GM18870 (cell line): ENCODE results near the gene GRM7.

Experiments used
- ATAC-seq: cut with Tn5 transposase; IDR thresholded peaks from one replicate; pipeline ENCODE4 v1.9.1; 2021; ENCODE audit warnings: moderate library complexity; ENCODE audit not compliant: unreplicated experiment

GRM7 gene

DNA sequence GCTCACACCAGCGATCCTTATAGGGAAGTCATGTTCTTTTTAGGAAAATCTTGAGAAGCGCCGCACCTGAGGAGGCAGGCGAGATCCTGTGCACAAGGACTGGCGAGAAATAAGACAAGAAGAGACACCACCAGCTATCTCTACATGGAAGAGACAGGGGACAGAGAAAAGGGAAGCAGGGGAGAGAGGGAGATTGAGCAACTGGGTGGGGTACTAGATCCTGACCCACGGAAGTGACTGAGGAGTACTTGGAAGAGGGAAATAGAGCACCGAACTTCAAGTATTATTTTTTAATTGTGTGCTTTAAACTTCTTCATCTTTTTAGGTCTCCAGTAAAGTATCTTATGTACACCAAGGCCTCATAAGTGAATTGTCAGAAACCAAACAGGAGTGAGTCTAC, 898.7 kb downstream of the GRM7 start:
- no peak for ATAC-seq

DNA sequence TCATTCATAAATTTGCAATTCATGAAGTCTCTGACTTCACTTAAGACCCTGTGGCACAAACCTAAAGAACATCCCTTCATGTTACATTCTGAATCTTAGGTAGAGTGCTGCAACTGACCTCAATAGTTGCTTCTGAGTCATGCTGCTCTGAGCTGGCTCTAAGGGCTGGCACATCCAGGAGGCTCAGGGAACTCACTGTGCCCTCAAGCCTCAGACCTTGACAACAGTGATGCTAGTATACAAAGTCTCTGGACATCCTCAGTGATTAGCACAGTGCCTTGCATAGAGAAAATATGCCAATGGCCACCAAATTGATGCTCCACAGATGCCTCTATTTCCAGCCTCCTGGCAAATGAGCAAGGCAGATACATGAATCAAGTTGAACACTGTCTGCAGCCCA, 899.8 kb downstream of the GRM7 start:
- ATAC-seq: no peak

DNA sequence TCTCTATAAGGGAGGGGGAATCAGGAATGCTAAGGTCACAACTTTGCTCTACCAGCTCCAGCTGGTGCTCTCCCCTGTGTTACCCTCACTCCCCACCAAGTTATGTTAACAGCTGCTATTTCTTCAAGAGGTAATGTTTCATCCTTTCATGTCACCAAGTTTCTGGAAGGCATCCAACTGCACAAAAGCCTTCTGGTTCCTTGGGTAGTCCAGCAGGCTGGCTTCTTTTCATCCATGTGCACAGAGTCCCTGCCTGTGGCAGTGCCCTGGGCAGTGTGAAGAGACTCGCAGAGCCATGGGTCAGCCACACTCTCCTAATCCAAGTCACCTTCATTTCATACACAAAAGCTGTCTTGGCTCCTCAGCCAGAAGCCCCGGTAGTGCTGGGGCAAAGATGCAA, 903.2 kb downstream of the GRM7 start:
- no peak for ATAC-seq

DNA sequence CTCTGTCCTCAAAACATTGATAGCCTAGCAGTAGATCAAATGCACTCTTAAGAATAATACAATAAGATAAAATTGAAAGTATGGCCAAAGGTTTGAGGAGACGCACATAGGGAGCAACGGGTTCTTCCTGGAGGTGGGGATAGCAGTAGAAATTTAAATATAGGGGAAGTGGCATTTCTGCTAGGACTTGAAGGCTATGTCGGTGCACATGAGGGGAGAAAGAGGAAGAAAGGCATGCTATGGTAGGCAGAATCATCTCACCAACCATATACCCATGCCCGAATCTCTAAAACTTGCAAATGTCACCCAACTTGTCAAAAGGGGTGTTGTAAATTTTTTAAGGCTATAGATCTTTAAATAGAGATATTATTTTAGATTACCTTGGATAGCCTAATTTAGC, 905.6 kb downstream of the GRM7 start:
- no peak for ATAC-seq

DNA sequence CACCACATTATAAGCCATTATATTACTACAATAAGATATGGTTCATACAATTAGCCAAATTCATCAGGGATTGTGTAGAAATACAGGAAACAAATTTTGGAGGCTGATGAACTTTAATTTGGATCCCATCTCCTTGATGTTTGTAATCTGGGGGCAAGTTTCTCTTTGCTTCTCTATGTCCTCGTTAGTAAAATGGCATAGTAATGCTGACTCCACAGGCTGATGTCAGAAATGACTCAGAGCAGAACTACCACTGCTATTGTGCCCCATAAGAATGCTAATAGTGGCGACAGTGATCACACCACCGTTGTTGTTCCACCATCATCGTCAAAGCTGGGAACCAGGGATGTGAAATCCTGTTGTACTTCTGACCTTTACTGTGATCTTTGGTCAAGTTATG, 918.4 kb downstream of the GRM7 start:
- no peak for ATAC-seq

DNA sequence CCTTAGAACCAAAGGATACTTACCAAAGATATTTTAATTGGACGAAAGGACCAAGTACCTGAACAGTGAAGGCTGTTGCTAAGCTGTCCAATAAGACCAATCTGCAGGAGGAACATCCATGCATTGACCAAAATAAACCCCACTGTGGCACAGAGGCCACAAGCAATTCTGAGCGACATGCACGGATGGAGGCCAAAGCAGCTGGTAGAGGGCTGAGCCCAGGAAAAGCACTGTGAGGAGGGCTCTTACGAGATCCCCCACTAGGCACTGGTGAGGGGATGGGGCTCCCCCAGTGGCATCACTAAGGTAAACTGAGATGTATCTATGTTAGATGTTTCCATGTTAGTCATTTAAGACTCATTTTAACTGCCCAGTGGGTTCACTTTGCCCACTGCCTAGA, 920.5 kb downstream of the GRM7 start:
- no peak for ATAC-seq

DNA sequence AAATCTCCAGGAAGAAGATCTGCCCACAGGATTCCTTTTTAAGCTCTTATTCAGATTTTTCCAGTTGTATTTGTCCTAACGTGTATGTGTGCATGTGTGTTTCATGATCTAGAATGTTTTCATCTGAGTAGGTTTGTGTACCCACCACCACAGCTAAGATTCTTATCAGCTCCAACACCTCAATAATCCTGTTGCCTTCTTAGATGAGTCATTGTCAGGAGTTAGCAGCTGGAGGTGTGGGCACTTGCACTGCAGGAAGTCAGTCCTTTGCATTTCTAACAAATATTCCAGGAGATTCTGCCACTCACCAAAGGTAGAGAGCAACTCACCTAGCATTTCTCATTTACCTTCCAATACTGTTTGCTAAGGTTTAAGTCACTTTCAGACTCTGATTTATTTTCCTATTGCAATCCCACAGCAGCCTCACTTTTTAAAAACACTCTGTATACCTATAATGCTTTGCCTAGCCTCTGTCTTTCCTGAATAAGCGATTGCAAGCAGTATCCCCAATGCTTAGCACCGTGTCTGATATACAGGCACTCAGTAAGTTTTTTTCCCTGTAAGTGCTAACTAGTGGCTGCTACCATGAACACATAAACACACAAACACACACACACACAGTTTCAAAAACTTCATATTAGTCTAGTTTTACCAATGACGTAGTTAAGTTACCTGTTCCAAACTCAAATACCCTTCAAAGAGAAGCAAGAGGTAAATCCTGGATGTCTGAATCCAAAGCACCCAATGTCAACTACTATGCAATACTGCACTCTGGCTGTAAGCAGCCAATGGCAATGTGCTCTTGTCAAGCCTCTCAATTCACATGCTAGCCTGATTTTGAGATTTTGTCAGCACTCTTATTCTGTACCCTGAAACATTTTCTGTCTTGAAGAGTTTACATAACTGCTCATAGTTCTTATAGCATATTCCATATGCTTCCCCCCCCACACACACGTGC, 927.2 kb downstream of the GRM7 start:
- ATAC-seq: no peak

DNA sequence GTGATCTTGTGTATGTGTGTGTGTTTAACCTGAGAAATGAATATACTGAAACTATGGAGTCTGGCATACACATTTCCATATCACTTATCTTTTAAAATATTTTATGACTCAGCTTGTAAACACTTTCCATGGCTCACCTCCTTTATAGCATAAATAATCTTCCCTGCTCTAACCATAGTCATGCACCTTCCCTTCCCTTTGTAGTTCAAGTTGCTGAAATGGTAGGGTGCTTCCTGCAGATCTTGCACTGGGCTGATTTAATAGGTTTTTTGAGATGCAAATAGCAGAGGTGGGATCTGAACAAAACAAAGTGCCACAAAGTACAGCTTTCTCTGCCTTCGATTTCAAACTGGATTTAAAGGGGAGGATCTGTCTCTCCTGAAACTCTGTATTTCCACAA, 928.0 kb downstream of the GRM7 start:
- ATAC-seq: no peak

DNA sequence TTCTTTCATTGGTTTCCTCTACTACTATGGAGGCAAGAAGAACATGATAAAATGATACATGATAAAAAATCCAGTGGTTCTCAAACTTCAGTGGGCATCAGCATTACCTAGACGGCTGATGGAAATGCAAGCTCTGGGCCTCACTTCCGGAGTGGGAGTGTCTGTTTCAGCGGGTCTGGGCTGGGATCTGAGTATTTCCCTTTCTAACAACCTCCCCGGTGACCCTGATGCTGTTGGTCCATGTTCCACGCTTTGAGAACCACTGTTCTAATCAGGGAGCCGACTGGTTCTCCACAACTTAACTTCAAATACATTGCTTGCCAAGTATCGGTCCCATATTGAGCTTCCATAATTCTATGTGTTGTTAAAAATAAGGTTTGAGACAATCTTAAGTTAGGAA, 928.4 kb downstream of the GRM7 start:
- no peak for ATAC-seq

DNA sequence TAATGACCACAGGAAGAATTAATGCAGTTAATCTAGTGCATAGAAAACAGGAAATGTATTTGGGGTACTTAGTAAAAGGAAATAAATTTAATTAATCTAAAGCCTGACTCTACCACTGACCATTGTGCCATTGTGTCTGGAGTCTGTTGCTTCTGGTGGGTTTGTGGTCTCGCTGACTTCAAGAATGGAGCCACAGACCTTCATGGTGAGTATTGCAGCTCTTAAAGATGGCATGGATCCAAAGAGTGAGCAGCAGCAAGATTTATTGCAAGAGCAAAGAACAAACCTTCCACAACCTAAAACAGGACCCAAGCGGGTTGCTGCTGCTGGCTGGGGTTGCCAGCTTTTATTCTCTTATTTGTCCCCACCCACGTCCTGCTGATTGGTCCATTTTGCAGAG, 929.2 kb downstream of the GRM7 start:
- ATAC-seq: no peak
